HG02938 (cell line): Measurements from ENCODE around the gene SBF2.
A peak's percentile ranks its signal among the peaks of the same experiment; 100 is the strongest.

ENCODE experiments used
- ATAC-seq: cut with Tn5 transposase; IDR thresholded peaks from one replicate; pipeline ENCODE4 v1.9.1; 2021; ENCODE audit warnings: mild to moderate bottlenecking, moderate library complexity; ENCODE audit not compliant: unreplicated experiment

Gene SBF2

GRCh38 chr11:10302744-10303557, 8.9 kb upstream of the SBF2 start:
- ATAC-seq, result no peak

GRCh38 chr11:10302359-10302743, 8.3 kb upstream of the SBF2 start:
- ATAC-seq, result no peak

- no peak for ATAC-seq
Observed at GRCh38 chr11:10301656-10302358, 7.8 kb upstream of the SBF2 start.

- peak; percentile 97 for ATAC-seq
Observed at GRCh38 chr11:10298342-10298741, 4.3 kb upstream of the SBF2 start.

GRCh38 chr11:10295064-10295901, 1.3 kb upstream of the SBF2 start:
- no peak for ATAC-seq

- ATAC-seq, result no peak
Observed at GRCh38 chr11:10294290-10294953, 403 bp upstream of the SBF2 start.

- ATAC-seq, result no peak
Observed at GRCh38 chr11:10291801-10292638, 2.0 kb downstream of the SBF2 start.

- ATAC-seq, result no peak
Observed at GRCh38 chr11:10289765-10290380, 4.1 kb downstream of the SBF2 start.

GRCh38 chr11:10288881-10289764, 4.9 kb downstream of the SBF2 start:
- no peak for ATAC-seq

GRCh38 chr11:10287766-10288715, 6.0 kb downstream of the SBF2 start:
- ATAC-seq, result no peak

- no peak for ATAC-seq
Observed at GRCh38 chr11:10287140-10287539, 6.9 kb downstream of the SBF2 start.

GRCh38 chr11:10285148-10285802, 8.7 kb downstream of the SBF2 start:
- ATAC-seq, result no peak

GRCh38 chr11:10283991-10284390, 10.0 kb downstream of the SBF2 start:
- ATAC-seq, result no peak

- no peak for ATAC-seq
Observed at GRCh38 chr11:10282117-10282516, 11.9 kb downstream of the SBF2 start.

GRCh38 chr11:10275714-10276113, 18.3 kb downstream of the SBF2 start:
- no peak for ATAC-seq

GRCh38 chr11:10274726-10275125, 19.3 kb downstream of the SBF2 start:
- no peak for ATAC-seq

GRCh38 chr11:10273738-10274137, 20.3 kb downstream of the SBF2 start:
- ATAC-seq, result no peak
